Stimulated activated CD8-positive, alpha-beta memory T cell treated with anti-CD3 and anti-CD28 coated beads, Interleukin-4, amount 100 ng/mL, for 24 hours (primary cell): ENCODE measurements around the gene SIRT2.

Experiments used
- DNase-seq: peaks from one replicate; pipeline ENCODE4 v3.0.0-alpha.2; 2020; ENCODE audit warnings: low read depth

Gene SIRT2

DNA sequence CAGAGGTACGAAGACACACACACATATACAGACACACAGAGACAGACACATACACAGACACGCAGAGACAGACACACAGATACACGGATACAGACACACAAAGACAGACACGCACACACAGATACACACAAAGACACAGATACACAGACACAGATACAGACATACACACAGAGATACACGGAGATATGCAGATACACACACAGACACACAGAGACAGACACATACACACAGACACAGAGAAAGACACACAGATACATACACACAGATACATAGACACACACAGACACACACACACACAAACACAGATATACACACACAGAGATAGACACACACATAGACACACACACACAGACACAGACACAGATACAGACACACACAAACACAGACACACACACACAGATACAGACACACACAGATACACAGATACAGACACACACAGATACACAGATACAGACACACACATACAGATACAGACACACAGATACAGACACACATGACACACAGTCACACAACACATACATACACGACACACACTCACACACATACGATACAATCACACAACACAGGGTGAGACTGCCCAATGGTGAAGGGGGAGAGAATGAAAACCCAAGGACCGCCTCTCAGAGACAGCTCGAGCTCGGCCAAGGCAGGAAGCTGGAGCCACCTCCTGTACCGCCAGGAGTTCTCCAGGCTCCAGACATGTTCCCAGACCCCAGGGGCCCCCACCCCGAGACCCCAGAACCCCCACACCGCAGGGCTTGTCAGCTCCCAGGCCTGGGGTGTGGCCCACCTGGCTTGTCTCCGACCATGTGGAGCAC lies 21.4 kb upstream of the SIRT2 start:
- no peak for DNase-seq

DNA sequence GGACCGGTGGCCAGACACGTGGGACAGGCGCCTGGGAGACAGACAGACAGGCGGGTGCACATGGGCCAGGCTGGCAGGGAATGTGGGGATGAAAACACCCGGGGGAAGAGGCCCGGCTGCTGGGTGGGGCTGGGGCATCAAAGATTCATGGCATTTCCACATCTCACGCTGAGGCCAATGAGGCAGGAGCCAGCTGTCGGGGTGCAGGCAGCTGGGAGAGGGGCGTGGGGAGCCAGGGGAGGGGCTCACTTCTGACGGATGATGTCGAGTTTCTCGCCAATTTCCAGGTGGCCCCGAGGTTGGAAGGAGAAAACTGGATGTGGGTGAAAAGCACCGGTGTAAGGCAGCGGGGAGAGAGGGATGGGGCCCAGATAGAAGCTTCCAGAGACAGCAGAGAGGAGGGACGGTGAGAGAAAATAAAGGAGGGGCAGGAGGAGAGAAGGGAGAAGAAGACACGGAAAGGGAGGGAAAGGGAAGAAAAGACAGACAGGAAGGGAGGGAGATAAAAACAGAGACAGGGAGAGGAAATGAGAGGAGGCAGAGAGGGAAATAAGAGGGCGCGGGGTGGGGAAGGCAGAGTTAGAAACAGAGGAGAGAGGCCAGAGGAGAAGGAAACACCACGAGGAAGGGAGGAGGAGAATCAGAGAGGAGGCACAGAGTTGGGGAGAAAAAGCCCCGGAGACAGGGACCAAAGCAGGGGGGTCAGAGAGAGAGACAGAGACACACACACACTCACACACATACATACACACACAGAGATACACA lies 20.6 kb upstream of the SIRT2 start:
- no peak for DNase-seq

DNA sequence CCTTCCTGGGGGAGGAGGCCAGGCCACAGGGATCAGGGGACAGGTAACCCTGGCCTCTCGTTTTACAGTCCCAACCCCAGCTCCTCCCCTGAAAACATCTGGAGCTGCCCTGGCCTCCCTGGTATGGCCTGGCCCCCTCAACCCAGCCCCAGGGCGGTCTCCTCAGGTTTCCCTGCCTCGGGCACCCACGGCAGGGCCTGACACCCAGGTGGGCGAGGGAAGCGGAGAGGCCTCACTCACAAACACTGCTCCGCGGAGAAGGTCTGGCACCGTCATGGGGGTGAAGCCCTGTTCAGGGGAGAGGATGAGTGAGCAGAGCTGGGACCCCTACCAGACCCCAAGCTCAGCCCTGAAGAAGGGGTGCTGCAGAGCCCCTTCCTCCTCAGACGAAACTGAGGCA lies 19.1 kb upstream of the SIRT2 start:
- no peak for DNase-seq

DNA sequence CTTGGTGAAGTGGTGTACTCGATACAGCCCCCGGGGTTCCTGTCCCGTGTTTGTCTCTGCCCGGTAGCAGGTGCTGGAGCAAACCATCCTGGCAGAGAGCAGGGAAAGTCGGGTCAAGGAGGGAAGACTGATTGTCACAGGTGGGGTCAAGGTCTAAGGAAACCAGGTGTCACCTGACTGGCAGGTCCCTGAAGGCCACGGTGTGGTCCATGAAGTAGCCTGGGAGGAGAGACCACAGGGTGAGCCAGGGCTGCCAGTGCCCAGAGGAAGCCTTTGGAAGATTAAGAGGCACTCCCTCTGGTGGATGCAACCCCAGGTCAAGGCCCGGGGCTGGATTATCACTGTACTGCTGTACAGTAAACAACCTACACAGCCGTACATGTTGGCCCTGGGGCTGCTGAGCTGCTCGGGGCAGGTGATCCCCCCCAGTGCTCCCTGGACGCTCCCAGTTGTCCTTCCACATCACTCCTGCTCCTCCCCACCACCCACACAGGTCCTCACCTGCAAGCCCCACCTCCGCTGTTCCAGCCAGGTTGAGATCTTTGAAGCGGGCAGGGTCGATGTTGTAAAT lies 18.6 kb upstream of the SIRT2 start:
- no peak for DNase-seq

DNA sequence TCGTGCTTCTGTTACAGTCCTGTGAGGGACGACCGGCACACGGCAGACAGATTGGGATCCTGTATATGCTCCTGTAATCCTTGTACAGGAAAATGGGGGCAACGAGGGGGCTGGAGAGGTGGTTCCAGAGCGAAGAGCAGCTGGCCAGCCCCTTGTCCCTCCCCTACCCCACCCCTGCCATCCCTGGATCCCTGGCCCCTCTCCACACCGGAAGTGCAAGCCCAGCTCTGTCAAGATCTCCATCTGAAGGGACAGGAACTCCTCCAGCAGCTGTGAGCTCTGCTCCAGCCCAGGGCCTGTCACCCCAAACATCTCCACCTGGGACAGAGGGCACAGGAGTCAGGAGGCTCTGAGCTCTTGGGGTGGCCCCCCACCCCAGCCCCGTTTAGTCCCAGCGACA lies 18.1 kb upstream of the SIRT2 start:
- no peak for DNase-seq

DNA sequence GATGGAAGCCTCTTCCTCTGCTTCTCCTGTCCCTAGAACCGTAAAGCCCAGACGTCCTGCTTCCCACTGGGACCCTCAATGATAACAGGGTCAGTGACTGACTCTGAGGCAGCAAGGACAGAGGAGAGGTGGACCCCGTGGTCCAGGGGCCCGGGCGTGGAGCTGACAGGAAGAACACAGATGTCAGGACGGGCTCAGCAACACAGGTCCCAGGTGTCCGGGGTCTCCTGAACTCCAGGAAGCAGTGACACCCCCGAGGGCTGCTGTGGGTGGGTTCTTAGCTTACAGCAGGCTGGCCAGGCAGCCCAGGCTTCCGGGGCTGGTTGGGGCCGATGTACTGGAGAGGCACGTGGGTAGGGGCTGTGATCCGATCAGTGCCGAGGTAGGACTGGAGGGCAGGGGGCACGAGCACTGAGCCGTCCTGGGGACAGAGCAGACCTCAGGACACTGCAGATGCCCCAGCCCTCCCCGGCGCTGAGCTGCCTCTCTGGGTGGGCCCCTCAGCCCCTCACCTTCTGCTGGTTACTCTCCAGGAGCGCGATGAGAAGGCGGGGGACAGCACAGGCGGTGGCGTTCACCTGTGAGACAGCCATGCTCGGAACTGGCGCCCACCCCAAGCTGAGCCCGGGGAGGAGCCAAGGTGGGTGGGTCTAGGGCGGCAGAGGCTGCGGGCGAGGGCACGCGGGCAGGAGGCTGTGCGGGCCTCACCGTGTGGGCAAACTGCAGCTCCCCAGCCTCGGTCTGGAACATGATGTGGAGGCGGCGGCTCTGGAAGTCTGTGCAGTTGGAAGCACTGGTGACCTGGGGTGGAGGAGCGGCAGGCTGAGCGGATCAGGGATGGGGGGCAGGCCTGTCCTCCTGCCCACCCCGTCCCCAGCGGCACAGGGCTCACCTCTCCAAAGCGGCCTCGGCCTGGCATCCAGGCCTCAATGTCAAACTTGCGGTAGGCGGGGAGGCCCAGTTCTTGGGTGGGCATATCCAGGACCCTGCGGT lies 16.2 kb upstream of the SIRT2 start:
- DNase-seq = no peak

DNA sequence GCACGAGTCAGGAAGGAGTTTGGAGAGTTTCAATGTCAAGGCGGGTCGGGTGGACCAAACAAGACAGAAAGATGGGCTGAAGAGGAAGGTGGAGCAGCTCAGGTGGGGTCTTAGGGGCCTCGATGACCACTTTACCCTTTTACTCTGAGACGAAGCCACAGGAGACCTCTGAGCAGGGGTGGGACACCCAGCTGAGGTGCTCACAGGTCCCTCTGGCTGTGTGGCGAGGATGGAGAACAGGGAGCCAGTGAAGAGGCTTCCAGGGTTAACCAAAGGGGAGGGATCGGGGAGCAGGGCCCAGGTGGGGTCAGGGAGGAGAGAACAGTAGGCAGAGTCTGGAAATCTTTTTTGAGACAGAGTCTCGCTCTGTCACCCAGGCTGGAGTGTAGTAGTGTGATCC lies 14.5 kb upstream of the SIRT2 start:
- DNase-seq = no peak

DNA sequence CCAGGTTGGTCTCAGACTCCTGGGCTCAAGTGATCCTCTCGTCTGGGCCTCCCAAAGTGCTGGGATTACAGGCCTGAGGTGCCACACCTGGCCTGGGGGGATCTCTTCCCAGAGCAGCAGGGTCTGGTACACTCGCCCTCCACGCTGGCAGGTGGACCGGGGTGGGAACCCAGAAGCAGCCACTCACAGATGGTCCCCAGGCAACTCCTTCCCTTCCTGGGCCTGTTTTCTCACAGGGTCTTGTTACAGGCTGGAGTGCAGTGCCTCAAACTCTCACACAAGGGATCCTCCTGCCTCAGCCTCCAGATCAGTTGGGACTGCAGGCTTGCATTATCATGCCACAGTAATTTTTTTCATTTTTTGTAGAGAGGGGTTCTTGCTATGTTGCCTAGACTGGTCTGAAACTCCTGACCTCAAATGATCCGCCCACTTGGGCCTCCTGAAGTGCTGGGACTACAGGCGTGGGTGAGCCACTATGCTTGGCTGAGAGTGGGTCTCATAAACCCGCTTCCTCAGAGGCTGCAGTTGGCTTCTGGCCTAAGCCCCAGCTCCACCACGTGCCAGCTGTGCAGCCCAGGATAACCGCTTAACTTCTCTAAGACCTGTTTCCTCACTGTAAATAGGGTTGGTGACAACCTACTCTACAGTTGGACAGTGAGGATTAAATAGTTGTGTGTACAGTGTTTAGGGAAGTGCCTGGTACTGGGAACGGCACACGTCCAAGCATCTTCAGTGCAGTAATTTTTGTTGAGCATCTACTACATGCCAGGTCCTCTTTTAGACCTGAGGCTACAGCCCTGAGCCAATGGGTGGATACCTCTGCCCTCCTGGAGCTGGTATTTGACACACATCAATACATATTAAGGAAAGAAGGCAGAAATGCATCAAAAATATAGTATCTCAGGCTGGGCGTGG lies 13.4 kb upstream of the SIRT2 start:
- DNase-seq = no peak

DNA sequence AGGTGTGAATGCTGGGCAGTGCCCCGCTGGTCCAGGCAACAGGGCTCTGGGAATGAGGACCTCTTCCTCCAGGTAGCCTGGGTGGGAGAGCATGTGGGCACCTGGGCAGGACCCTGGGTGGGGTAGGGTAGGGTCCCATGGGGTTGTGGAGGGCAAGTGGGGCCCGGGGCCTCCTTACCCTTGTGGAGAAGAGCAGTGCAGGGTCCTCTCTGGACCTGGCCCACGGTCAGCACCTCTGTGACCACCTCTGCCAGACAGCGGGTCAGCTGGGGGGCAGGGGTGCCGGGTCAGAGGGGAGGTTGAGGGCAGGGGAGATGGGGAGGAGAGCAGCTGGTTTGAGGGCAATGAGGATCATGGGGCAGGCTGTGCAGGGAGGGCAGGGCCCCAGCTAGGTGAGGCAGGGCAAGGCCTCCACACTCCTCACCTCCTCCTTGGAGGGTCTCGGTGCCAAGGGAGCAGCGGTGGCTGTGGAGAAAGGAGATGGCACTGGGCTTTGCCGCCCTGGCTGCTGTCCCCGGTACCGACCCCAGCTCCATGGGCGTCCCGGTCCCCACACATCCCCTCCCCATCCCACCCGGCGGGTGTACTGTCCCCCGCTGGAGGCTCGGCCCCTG lies 12.1 kb upstream of the SIRT2 start:
- DNase-seq = no peak

DNA sequence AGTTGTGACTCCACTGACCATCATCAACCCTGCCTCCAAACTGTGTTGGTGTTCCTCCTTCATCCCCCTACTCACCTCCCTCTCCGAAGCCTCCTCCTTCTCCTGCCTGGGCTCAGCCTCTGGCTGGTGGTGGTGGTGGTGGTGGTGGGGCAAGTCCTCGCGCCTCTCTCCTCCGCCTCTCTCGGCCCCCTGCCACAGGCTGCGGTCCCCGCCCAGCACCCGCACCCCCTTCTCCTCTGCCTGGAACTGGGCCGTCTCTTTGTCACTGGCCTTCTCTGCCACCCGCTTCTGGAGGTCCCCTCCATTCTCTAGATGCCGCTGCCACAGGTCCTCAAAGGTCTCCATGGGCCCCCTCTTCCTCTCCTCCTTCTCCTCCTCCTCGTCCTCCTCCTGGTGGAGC lies 11.1 kb upstream of the SIRT2 start:
- no peak for DNase-seq

DNA sequence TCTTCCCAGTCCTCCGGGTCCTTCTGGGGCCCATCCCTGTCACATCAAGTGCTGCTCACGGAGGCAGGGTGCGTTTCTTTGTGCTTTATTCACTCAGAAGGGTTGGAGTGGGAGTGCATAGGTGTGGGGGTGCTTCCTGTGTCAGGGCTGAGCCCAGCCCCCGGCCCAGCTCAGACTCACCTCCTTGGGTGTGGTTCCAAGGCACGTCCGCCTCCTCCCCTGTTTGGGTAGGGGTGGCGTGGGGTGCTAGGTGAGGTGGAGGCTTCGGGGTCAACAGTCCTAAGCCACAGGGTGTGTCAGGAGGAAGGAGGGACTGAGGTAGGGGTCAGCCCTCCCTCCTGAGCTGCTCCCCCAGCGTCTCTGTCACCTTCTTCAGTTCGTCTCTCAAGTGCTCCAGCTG lies 9.5 kb upstream of the SIRT2 start:
- DNase-seq = no peak

DNA sequence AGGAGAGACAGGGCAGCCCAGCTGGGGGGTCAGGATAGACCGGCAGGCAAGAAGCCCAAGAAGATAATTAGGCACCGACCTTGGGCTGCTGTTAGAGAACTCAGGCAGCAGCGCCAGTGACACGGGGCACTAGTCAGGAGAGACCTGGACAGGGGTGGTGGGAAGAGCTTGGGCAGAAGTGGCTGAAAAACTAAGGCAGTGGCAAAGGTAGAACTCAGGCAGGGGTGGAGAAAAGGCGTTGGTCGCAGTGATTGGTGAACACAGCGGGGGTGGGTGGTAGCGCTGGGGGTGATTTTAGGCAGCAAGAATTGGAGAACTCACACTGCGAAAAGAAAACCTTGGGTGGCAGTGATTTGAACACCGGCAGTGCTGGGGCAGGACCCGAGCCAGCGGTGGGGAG lies 8.3 kb upstream of the SIRT2 start:
- no peak for DNase-seq

DNA sequence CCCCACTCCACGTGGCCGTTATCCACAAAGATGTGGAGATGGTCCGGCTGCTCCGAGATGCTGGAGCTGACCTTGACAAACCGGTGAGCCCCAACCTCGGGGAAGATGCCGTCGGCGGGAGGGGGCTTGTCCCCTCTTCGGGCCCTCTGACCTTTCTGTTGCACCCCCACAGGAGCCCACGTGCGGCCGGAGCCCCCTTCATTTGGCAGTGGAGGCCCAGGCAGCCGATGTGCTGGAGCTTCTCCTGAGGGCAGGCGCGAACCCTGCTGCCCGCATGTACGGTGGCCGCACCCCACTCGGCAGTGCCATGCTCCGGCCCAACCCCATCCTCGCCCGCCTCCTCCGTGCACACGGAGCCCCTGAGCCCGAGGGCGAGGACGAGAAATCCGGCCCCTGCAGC lies 7.8 kb upstream of the SIRT2 start:
- no peak for DNase-seq

DNA sequence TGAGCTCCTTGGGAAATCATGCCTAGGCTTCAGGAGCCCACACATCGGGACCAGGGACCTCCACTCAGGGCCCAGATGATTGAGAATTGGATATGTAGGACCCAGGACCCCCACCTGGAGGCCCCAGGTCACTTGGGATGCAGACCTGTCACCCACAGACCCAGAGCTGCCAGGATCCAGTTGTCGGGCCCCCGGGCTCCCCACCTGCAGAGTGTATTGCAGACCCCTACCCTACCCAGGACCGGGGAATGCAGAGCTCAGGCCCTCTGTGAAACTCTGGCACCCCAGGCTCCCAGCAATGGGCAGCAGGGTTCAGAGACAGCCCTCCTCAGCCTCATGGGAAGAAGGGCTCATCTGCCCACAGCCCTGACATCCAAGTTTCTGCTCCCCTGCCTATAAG lies 6.2 kb upstream of the SIRT2 start:
- DNase-seq = no peak

DNA sequence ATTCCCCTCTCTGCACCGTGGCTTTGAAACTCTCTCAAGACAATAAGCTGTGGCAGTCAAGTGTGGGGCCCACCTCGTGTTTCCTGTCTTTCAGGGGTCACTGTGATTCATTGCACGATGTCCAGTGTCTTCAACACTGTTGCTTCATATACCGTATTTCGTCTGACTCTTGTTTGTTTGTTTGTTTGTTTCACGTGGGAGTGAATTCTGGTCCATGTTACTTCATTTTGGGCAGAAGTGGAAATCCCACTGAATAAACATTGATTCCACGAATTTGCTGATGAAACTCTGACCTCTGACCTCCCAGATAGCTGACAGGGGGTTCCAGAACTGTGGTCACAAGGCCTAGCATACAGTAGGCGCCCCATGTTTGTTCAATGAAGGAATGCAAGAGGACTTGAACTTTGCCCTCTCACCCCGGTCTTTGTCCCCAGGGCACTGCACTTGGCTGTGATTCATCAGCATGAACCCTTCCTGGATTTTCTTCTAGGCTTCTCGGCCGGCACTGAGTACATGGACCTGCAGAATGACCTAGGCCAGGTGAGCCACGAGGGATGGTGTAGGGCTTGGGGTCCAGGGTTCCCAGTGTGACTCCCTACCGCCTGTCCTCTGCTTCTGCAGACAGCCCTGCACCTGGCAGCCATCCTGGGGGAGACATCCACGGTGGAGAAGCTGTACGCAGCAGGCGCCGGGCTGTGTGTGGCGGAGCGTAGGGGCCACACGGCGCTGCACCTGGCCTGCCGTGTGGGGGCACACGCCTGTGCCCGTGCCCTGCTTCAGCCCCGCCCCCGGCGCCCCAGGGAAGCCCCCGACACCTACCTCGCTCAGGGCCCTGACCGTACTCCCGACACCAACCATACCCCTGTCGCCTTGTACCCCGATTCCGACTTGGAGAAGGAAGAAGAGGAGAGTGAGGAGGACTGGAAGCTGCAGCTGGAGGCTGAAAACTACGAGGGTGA lies 5.4 kb upstream of the SIRT2 start:
- no peak for DNase-seq

DNA sequence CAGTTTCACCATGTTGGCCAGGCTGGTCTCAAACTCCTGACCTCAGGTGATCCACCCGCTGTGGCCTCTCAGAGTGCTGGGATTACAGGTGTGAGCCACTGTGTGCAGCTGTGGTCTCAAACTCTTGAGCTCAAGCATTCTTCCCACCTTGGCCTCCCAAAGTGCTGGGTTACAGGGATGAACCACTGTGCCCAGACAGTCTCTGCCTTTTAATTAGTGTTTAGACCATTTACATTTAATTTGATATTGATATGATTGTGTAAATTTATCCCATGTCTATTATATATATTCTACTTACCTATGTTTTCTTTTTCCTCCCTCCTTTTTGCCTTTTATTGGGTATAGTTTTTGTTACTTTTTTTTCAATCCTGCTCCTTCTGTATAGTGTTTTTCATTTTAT lies 2.3 kb upstream of the SIRT2 start:
- DNase-seq = no peak

DNA sequence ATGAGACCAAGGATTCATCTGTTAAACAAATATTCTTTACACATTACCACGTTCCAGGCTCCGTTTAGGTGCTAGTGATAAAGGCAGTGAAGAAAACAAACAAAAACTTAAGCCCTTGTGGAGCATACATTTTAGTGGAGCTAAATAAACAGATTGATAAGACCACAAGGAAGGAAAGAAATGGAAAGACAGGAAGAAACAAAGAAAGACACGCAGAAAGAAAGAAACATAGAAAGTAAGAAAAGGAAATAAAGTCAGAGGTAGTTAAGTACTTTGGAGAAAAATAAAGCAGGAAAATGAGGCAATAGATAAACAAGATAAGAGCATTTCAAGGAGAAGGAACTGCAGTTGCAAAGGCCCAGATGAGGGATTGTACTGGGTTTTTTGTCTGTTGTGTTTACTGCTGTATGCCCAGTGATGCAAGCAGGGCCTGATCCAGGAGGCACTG lies 1.3 kb upstream of the SIRT2 start:
- no peak for DNase-seq

DNA sequence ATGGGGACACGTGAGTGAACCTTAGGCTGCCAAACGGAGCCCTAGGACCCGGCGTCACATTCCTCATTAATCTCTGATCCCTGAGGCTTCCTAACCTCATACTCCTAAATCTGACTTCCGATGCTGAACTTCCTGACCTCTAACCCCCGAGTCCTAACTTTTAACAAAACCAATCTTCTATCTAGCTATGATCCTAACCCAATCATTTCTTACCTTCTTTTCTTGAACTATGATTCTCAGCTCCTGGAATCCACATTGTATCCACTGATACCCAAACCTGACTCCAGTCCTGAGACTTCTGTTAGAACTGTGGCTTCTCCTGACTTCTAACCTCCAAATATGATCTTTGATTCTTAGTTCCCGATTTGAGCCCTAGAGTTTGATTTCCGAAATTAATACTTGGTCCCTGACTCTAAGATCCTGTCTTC lies 798 bp upstream of the SIRT2 start:
- DNase-seq = no peak

DNA sequence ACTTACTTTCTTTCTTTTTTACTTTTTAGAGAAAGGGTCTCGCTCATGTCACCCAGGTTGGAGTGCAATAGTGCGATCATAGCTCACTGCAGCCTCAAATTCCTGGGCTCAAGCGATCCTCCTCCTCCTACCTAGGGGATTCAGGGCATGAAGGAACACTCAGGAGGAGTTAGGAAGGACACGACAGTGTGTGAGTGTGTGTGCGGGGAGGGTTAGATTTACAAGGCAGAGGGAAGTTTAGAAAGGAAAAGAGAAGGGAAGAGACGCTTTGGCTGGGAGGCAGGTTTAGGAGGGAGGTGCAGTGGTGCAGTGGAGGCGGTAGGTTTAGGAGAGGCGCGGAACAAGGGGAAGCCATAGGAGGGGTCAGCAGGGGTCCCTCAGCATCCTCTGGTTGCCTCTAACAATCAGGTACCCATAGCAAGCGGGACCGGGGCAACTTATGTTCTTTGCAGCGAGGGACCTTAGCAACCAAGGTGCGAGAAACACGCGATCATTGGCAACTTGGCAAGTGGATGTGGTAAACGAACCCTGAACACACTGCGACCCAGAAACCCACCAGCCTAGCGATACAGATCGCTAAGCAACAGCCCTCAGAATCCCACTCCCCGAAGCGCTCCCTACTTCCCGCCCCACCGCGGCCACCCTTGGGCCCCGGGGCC lies 501 bp downstream of the SIRT2 start:
- peak; percentile 15 for DNase-seq
